Keratinocyte (primary cell): ENCODE measurements around the gene ALS2. TPM values are rescaled to one million over a fixed set of nuclear protein-coding genes. Genes with fewer than 3 reads are reported as not detected.
A peak's percentile ranks its signal among the peaks of the same experiment; 100 is the strongest.

Experiments used
- DNase-seq: peaks from one replicate; pipeline ENCODE4 v3.0.0-alpha.2; 2011; ENCODE audit warnings: low read depth, missing footprints, low spot score
- FAIRE-seq: peaks from 2 replicates; lab custom pipeline; 2011; peaks lifted over from hg19 to GRCh38; lab: Jason Lieb, UNC
- H2AFZ ChIP-seq: 2 replicates; pipeline ENCODE4 v1.6.0; 2012; ENCODE audit warnings: low read length, control low read depth, inconsistent platforms; ENCODE audit not compliant: control insufficient read depth
- H3K27ac ChIP-seq: 2 replicates; pipeline ENCODE4 v1.5.1; 2011; ENCODE audit warnings: low read length; ENCODE audit not compliant: control insufficient read depth, insufficient read depth
- H3K27me3 ChIP-seq: 3 replicates; pipeline ENCODE4 v1.6.0; 2011; ENCODE audit warnings: low read length; ENCODE audit not compliant: control insufficient read depth, insufficient read depth; ENCODE audit errors: extremely low read depth
- H3K36me3 ChIP-seq, 2 experiments: 2 replicates in 1 of 2; 3 replicates in 1 of 2; pipeline ENCODE4 v1.5.1; 2011; ENCODE audit warnings: low read length in 2 of 2, mild to moderate bottlenecking in 1 of 2; ENCODE audit not compliant: control insufficient read depth in 2 of 2, insufficient read depth in 2 of 2; ENCODE audit errors: extremely low read depth in 1 of 2
- H3K4me1 ChIP-seq: 3 replicates; pipeline ENCODE4 v1.5.1; 2011; ENCODE audit warnings: low read length; ENCODE audit not compliant: control insufficient read depth, insufficient read depth; ENCODE audit errors: extremely low read depth
- H3K4me2 ChIP-seq: 3 replicates; pipeline ENCODE4 v1.6.0; 2011; ENCODE audit warnings: low read depth, low read length; ENCODE audit not compliant: control insufficient read depth, insufficient read depth; ENCODE audit errors: extremely low read depth
- H3K4me3 ChIP-seq, 3 experiments: fragments of 200-600 bp in 1 of 3; sonication (generic) in 1 of 3; 2 replicates in 2 of 3; 3 replicates in 1 of 3; pipeline ENCODE4 v1.5.1; 2011 to 2016; ENCODE audit warnings: low read length in 3 of 3, mild to moderate bottlenecking in 3 of 3, control low read depth in 2 of 3, inconsistent platforms in 1 of 3, low read depth in 1 of 3, mixed read lengths in 1 of 3, mixed run types in 1 of 3, moderate library complexity in 1 of 3; ENCODE audit not compliant: control insufficient read depth in 2 of 3, insufficient read depth in 2 of 3; ENCODE audit errors: extremely low read depth in 1 of 3
- H3K79me2 ChIP-seq: 2 replicates; pipeline ENCODE4 v1.6.0; 2012; ENCODE audit warnings: low read length; ENCODE audit not compliant: control insufficient read depth, insufficient read depth
- H3K9ac ChIP-seq: 3 replicates; pipeline ENCODE4 v1.6.0; 2011; ENCODE audit warnings: low read length; ENCODE audit not compliant: control insufficient read depth, insufficient read depth; ENCODE audit errors: extremely low read depth
- H3K9me1 ChIP-seq: 3 replicates; pipeline ENCODE4 v1.6.0; 2011; ENCODE audit warnings: low read length; ENCODE audit not compliant: control insufficient read depth, insufficient read depth; ENCODE audit errors: extremely low read depth
- H3K9me3 ChIP-seq: 2 replicates; pipeline ENCODE4 v1.5.1; 2012; ENCODE audit warnings: low read depth, low read length; ENCODE audit not compliant: control insufficient read depth
- H4K20me1 ChIP-seq: 3 replicates; pipeline ENCODE4 v1.6.0; 2011; ENCODE audit warnings: low read length; ENCODE audit not compliant: control insufficient read depth, insufficient read depth; ENCODE audit errors: extremely low read depth
- CTCF ChIP-seq, 3 experiments: IDR thresholded peaks in 1 of 3; conservative IDR thresholded peaks in 1 of 3; optimal IDR thresholded peaks in 1 of 3; 2 replicates in 2 of 3; 3 replicates in 1 of 3; pipeline versions ENCODE3 to v1.5.1; 2011; ENCODE audit warnings: low read length in 3 of 3, mild to moderate bottlenecking in 3 of 3, moderate library complexity in 2 of 3, control low read depth in 1 of 3, inconsistent platforms in 1 of 3; ENCODE audit not compliant: insufficient read depth in 2 of 3; ENCODE audit errors: extremely low read depth in 1 of 3
- EZH2 ChIP-seq: IDR thresholded peaks from one replicate; pipeline ENCODE4 v1.6.1; 2012; ENCODE audit warnings: inconsistent platforms, mild to moderate bottlenecking, low read length, moderate library complexity
- dilution Hi-C: fragments of 300-500 bp; cut with MboI; formaldehyde crosslinking; loops from one replicate; pipeline ENCODE4 v1.7.0; 2020; ENCODE audit warnings: low sequenced_read_pairs; ENCODE audit not compliant: extremely low pct_ligation_motif_present
- polyA plus RNA-seq, 5 experiments: library from polyadenylated mRNA; depleted of rRNA in 3 of 5; stranded (reverse) in 3 of 5; stranded (forward) in 1 of 5; unstranded in 1 of 5; fragments of >200 nt; gene quantifications; 1 replicate in 1 of 5; 2 replicates in 3 of 5; 3 replicates in 1 of 5; pipeline versions ENCODE4 v1.2.1 to v1.2.3, GENCODE V29; 2011 to 2012; ENCODE audit warnings: missing spikeins in 2 of 5, low read depth in 1 of 5, low replicate concordance in 1 of 5

The ALS2 gene
- polyA plus RNA-seq, 1 donor (not counting 4 experiments of a cell fraction or from before 2014, with no cell fraction given) = 25.8 TPM

- H3K9me1 ChIP-seq = no peaks in the 10 kb centered on the region
- DNase-seq (no peak), FAIRE-seq (peak; percentile 51)
- no peak overlapping the region for H3K27ac ChIP-seq
- no peaks in the 10 kb centered on the region for H3K36me3 ChIP-seq
- dilution Hi-C loops = no loop called here
- no peak overlapping the region for H3K4me3 ChIP-seq
- H3K9ac ChIP-seq = no peak overlapping the region
- no peaks in the 10 kb centered on the region for H3K9me3 ChIP-seq
- TF ChIP-seq CTCF (optimal IDR thresholded peaks at IDR 0.05 in 1 of 3, IDR thresholded peaks at IDR 0.05 in 1 of 3, conservative IDR thresholded peaks at IDR 0.05 in 1 of 3; ENCODE audit: extremely low read depth in 1 of 3, insufficient read depth in 2 of 3, low read length in 3 of 3) (no peak), EZH2 (no peak)
- no peaks in the 10 kb centered on the region for H3K27me3 ChIP-seq
- H2AFZ ChIP-seq = no peak overlapping the region
- H3K4me2 ChIP-seq = no peak overlapping the region
- no peaks in the 10 kb centered on the region for H3K79me2 ChIP-seq
- peaks cover 18% of the 10 kb centered on the region for H3K4me1 ChIP-seq
- H4K20me1 ChIP-seq = no peaks in the 10 kb centered on the region
These were observed 12.9 kb upstream of the ALS2 start for GRCh38 chr2:201793631-201794030.

- Histone ChIP-seq H3K9me3 (no peaks in the 10 kb centered on the region), H3K9me1 (no peaks in the 10 kb centered on the region), H3K27me3 (no peaks in the 10 kb centered on the region), H3K4me1 (peaks cover 2% of the 10 kb centered on the region), H3K4me3 (no peak overlapping the region), H4K20me1 (no peaks in the 10 kb centered on the region), H3K79me2 (no peaks in the 10 kb centered on the region), H2AFZ (no peak overlapping the region), H3K27ac (no peak overlapping the region), H3K9ac (no peak overlapping the region), H3K36me3 (no peaks in the 10 kb centered on the region), H3K4me2 (no peak overlapping the region)
- DNase-seq (no peak), FAIRE-seq (no peak)
- dilution Hi-C loops = no loop called here
- TF ChIP-seq CTCF (optimal IDR thresholded peaks at IDR 0.05 in 1 of 3, IDR thresholded peaks at IDR 0.05 in 1 of 3, conservative IDR thresholded peaks at IDR 0.05 in 1 of 3; ENCODE audit: extremely low read depth in 1 of 3, insufficient read depth in 2 of 3, low read length in 3 of 3) (no peak), EZH2 (no peak)
These were observed 10.3 kb upstream of the ALS2 start for GRCh38 chr2:201790989-201791388.
